T47D (cell line): Measurements from ENCODE around the gene CALR.

Experiments
- DNase-seq, 2 experiments: peaks; one replicate each; pipeline versions ENCODE4 v3.0.0 to v3.0.0-alpha.2; 2011 to 2012; ENCODE audit warnings: low read depth in 1 of 2, low spot score in 1 of 2
- JUND ChIP-seq: IDR thresholded peaks from 2 replicates; pipeline ENCODE4 v1.6.1; 2012; ENCODE audit warnings: low read depth
- in situ Hi-C: cut with HindIII; loops from 2 replicates; pipeline ENCODE4 v1.10.0; 2016; ENCODE audit warnings: low sequenced_read_pairs, low pct_unique_long_range_greater_than_20kb

Gene CALR

GRCh38 chr19:12918253-12918652 is 20.2 kb upstream of the CALR start:
- DNase-seq = no peak
- no peak for TF ChIP-seq JUND
- in situ Hi-C loops = no loop called here

GRCh38 chr19:12921047-12921446 is 17.4 kb upstream of the CALR start:
- DNase-seq = no peak
- in situ Hi-C loops = no loop called here

GRCh38 chr19:12922959-12923358 is 15.4 kb upstream of the CALR start:
- DNase-seq = no peak
- in situ Hi-C loops = no loop called here
- TF ChIP-seq JUND = no peak

More at GRCh38 chr19:12921047-12921446, 17.4 kb upstream of the CALR start:
- no peak for TF ChIP-seq JUND

GRCh38 chr19:12924621-12925310 is 13.6 kb upstream of the CALR start:
- DNase-seq = no peak
- in situ Hi-C loops = no loop called here
- no peak for TF ChIP-seq JUND

GRCh38 chr19:12930002-12930645 is 8.3 kb upstream of the CALR start:
- no peak for DNase-seq
- in situ Hi-C loops = no loop called here
- TF ChIP-seq JUND = no peak

- in situ Hi-C loops = no loop called here
- TF ChIP-seq JUND = no peak
- no peak for DNase-seq
Measured at GRCh38 chr19:12932392-12933286, 5.8 kb upstream of the CALR start.

GRCh38 chr19:12933287-12934072 is 4.9 kb upstream of the CALR start, which contains the start of gene FARSA:
Gene FARSA (minus strand): TSS chr19:12933711. CDS start chr19:12933696, 15 bp downstream.
- in situ Hi-C loops = no loop called here
- no peak for TF ChIP-seq JUND
- peak; percentile 55 to 91 for DNase-seq

- DNase-seq = no peak
- in situ Hi-C loops = no loop called here
- no peak for TF ChIP-seq JUND
Measured at GRCh38 chr19:12935071-12935470, 3.3 kb upstream of the CALR start.

- DNase-seq = no peak
- no peak for TF ChIP-seq JUND
- in situ Hi-C loops = no loop called here
Measured at GRCh38 chr19:12936582-12936981, 1.8 kb upstream of the CALR start.

GRCh38 chr19:12937093-12937926 is 1.1 kb upstream of the CALR start:
- in situ Hi-C loops = no loop called here
- TF ChIP-seq JUND = no peak
- DNase-seq = no peak

- no peak for TF ChIP-seq JUND
- DNase-seq = peak in 1 of 2 experiments; percentile 52
- in situ Hi-C loops = no loop called here
Measured at GRCh38 chr19:12938779-12939601, 581 bp downstream of the CALR start.
